HEK293T (cell line): ENCODE data around the gene LRMDA.

ENCODE experiments used
- ARNT ChIP-seq: fragments of 450-650 bp; IDR thresholded peaks from 2 replicates; pipeline ENCODE4 v1.6.1; 2017; ENCODE audit warnings: mild to moderate bottlenecking
- ELF4 ChIP-seq: fragments of 450-650 bp; IDR thresholded peaks from 2 replicates; pipeline ENCODE4 v1.6.1; 2017; ENCODE audit warnings: antibody characterized with exemption
- FOXA1 ChIP-seq: fragments of 450-650 bp; IDR thresholded peaks from 2 replicates; pipeline ENCODE4 v1.6.1; 2016; ENCODE audit warnings: mild to moderate bottlenecking
- HDGF ChIP-seq: fragments of 450-650 bp; IDR thresholded peaks from 2 replicates; pipeline ENCODE4 v1.6.1; 2017; ENCODE audit warnings: antibody characterized with exemption, borderline replicate concordance
- PKNOX1 ChIP-seq: fragments of 450-650 bp; IDR thresholded peaks from 2 replicates; pipeline ENCODE4 v1.6.1; 2016
- SP1 ChIP-seq: fragments of 450-650 bp; IDR thresholded peaks from 2 replicates; pipeline ENCODE4 v1.6.1; 2017
- SUZ12 ChIP-seq: fragments of 450-650 bp; IDR thresholded peaks from 2 replicates; pipeline ENCODE4 v1.6.1; 2016; ENCODE audit warnings: mild to moderate bottlenecking
- TARDBP ChIP-seq: fragments of 450-650 bp; IDR thresholded peaks from 2 replicates; pipeline ENCODE4 v1.6.1; 2016
- ZNF384 ChIP-seq: fragments of 450-650 bp; IDR thresholded peaks from 2 replicates; pipeline ENCODE4 v1.6.1; 2016

GRCh38 chr10:75483188-75483587 is 51.8 kb downstream of the LRMDA start:
- TF ChIP-seq SUZ12 = no peak
- TF ChIP-seq FOXA1 = no peak
- no peak for TF ChIP-seq SP1
- TF ChIP-seq ZNF384 = no peak
- TF ChIP-seq ELF4 = no peak
- TF ChIP-seq HDGF = no peak
- TF ChIP-seq PKNOX1 = no peak
- TF ChIP-seq TARDBP = no peak
- TF ChIP-seq ARNT = no peak
